H9 (cell line): ENCODE data around the gene TLR10. TPM values are rescaled to one million over a fixed set of nuclear protein-coding genes. Genes with fewer than 3 reads are reported as not detected.

Experiments
- DNase-seq: peaks from one replicate; pipeline ENCODE4 v3.0.0-alpha.2; 2017
- H2AFZ ChIP-seq: one replicate; pipeline ENCODE4 v1.6.1; 2013; ENCODE audit warnings: mild to moderate bottlenecking, low read length, control low read depth, moderate library complexity
- H2AK5ac ChIP-seq: 2 replicates; pipeline ENCODE4 v1.6.1; 2013; ENCODE audit warnings: low read length, control low read depth, mixed read lengths; ENCODE audit not compliant: insufficient read length
- H2BK120ac ChIP-seq: one replicate; pipeline ENCODE4 v1.6.1; 2013; ENCODE audit warnings: low read depth, mild to moderate bottlenecking, low read length, control low read depth, inconsistent platforms; ENCODE audit not compliant: poor library complexity, severe bottlenecking
- H2BK12ac ChIP-seq: 2 replicates; pipeline ENCODE4 v1.6.1; 2013; ENCODE audit warnings: low read length, control low read depth, mixed read lengths, low read depth; ENCODE audit not compliant: insufficient read length
- H2BK15ac ChIP-seq: 2 replicates; pipeline ENCODE4 v1.6.1; 2013; ENCODE audit warnings: low read depth, low read length, control low read depth
- H2BK20ac ChIP-seq: one replicate; pipeline ENCODE4 v1.6.1; 2013; ENCODE audit warnings: low read depth, mild to moderate bottlenecking, low read length, control low read depth, inconsistent platforms; ENCODE audit not compliant: poor library complexity, severe bottlenecking
- H2BK5ac ChIP-seq: 2 replicates; pipeline ENCODE4 v1.6.1; 2013; ENCODE audit warnings: low read length, control low read depth, mixed read lengths; ENCODE audit not compliant: insufficient read length
- H3K14ac ChIP-seq: 2 replicates; pipeline ENCODE4 v1.6.1; 2013; ENCODE audit warnings: low read length, control low read depth; ENCODE audit not compliant: insufficient read depth
- H3K18ac ChIP-seq: 2 replicates; pipeline ENCODE4 v1.6.1; 2013; ENCODE audit warnings: low read depth, mild to moderate bottlenecking, mixed read lengths, low read length, control low read depth; ENCODE audit not compliant: insufficient read length
- H3K23ac ChIP-seq: 2 replicates; pipeline ENCODE4 v1.6.1; 2013; ENCODE audit warnings: low read length, control low read depth, mixed read lengths, low read depth; ENCODE audit not compliant: insufficient read length
- H3K23me2 ChIP-seq: 2 replicates; pipeline ENCODE4 v1.6.1; 2013; ENCODE audit warnings: low read depth, mild to moderate bottlenecking, mixed read lengths, low read length, control low read depth; ENCODE audit not compliant: insufficient read length, poor library complexity, severe bottlenecking
- H3K27ac ChIP-seq: 2 replicates; pipeline ENCODE4 v1.5.1; 2013; ENCODE audit warnings: low read length, control low read depth, mixed read lengths, low read depth; ENCODE audit not compliant: insufficient read length
- H3K27me3 ChIP-seq: 2 replicates; pipeline ENCODE4 v1.6.1; 2013; ENCODE audit warnings: low read length, control low read depth, inconsistent platforms; ENCODE audit not compliant: insufficient read depth
- H3K4ac ChIP-seq: 2 replicates; pipeline ENCODE4 v1.6.1; 2013; ENCODE audit warnings: low read depth, mild to moderate bottlenecking, control low read depth, inconsistent platforms, low read length, moderate library complexity
- H3K4me1 ChIP-seq: 2 replicates; pipeline ENCODE4 v1.6.1; 2013; ENCODE audit warnings: low read length, control low read depth, inconsistent platforms; ENCODE audit not compliant: insufficient read depth
- H3K4me2 ChIP-seq: 2 replicates; pipeline ENCODE4 v1.6.1; 2013; ENCODE audit warnings: low read length, control low read depth, mixed read lengths; ENCODE audit not compliant: insufficient read length, insufficient read depth
- H3K56ac ChIP-seq: 2 replicates; pipeline ENCODE4 v1.6.1; 2013; ENCODE audit warnings: low read depth, mild to moderate bottlenecking, mixed read lengths, low read length, control low read depth; ENCODE audit not compliant: insufficient read length
- H3K79me1 ChIP-seq: 2 replicates; pipeline ENCODE4 v1.6.1; 2013; ENCODE audit warnings: low read depth, mild to moderate bottlenecking, moderate library complexity, low read length, control low read depth, inconsistent platforms; ENCODE audit not compliant: insufficient read depth, poor library complexity, severe bottlenecking
- H3K79me2 ChIP-seq: 2 replicates; pipeline ENCODE4 v1.6.1; 2013; ENCODE audit warnings: low read length, control low read depth, inconsistent platforms; ENCODE audit not compliant: insufficient read depth
- H3K9ac ChIP-seq: 2 replicates; pipeline ENCODE4 v1.6.1; 2013; ENCODE audit warnings: low read length, control low read depth, mixed read lengths; ENCODE audit not compliant: insufficient read length; ENCODE audit errors: extremely low read depth
- H3K9me3 ChIP-seq: one replicate; pipeline ENCODE4 v1.6.1; 2013; ENCODE audit warnings: low read depth, low read length, inconsistent platforms; ENCODE audit not compliant: control insufficient read depth
- H3T11ph ChIP-seq: one replicate; pipeline ENCODE4 v1.6.1; 2013; ENCODE audit warnings: mild to moderate bottlenecking, low read length, control low read depth, inconsistent platforms
- H4K20me1 ChIP-seq: one replicate; pipeline ENCODE4 v1.6.1; 2013; ENCODE audit not compliant: control insufficient read depth, insufficient read length, insufficient read depth
- H4K5ac ChIP-seq: 2 replicates; pipeline ENCODE4 v1.6.1; 2013; ENCODE audit warnings: low read depth, mild to moderate bottlenecking, mixed read lengths, low read length, control low read depth; ENCODE audit not compliant: insufficient read length
- H4K8ac ChIP-seq: replicated peaks from 2 replicates; pipeline ENCODE4 v1.6.1; 2013; ENCODE audit warnings: low read length, control low read depth, mixed read lengths, low read depth; ENCODE audit not compliant: insufficient read length
- H4K91ac ChIP-seq: 2 replicates; pipeline ENCODE4 v1.6.1; 2013; ENCODE audit warnings: low read depth, mild to moderate bottlenecking, moderate library complexity, mixed read lengths, low read length, control low read depth; ENCODE audit not compliant: insufficient read length
- H3K27ac Mint-ChIP-seq, 3 experiments: 2 replicates in 2 of 3; 3 replicates in 1 of 3; pipeline ENCODE4 v1.8.0; 2020 to 2021; ENCODE audit warnings: mixed read lengths in 3 of 3, mild to moderate bottlenecking in 1 of 3, moderate library complexity in 1 of 3
- H3K27me3 Mint-ChIP-seq: 2 replicates; pipeline ENCODE4 v1.8.0; 2021; ENCODE audit warnings: low read depth, mild to moderate bottlenecking, moderate library complexity, mixed read lengths
- H3K36me3 Mint-ChIP-seq, 3 experiments: 2 replicates in 2 of 3; 3 replicates in 1 of 3; pipeline ENCODE4 v1.8.0; 2020 to 2021; ENCODE audit warnings: low read depth in 3 of 3, mixed read lengths in 3 of 3; ENCODE audit not compliant: insufficient read depth in 1 of 3
- H3K4me1 Mint-ChIP-seq, 2 experiments: 2 replicates each; pipeline ENCODE4 v1.8.0; 2020; ENCODE audit warnings: mixed read lengths in 2 of 2
- H3K4me3 Mint-ChIP-seq, 2 experiments: 2 replicates in 1 of 2; 3 replicates in 1 of 2; pipeline ENCODE4 v1.8.0; 2020 to 2021; ENCODE audit warnings: mild to moderate bottlenecking in 2 of 2, mixed read lengths in 2 of 2, moderate library complexity in 1 of 2
- H3K9me3 Mint-ChIP-seq, 2 experiments: 2 replicates in 1 of 2; 3 replicates in 1 of 2; pipeline ENCODE4 v1.8.0; 2020; ENCODE audit warnings: mild to moderate bottlenecking in 2 of 2, mixed read lengths in 2 of 2, moderate library complexity in 1 of 2
- WGBS: extraction: QIAGEN DNeasy Blood & Tissue Kit; methylation state at CpG from one replicate; pipeline ENCODE4 v1.1.7; 2013; ENCODE audit warnings: missing lambda C conversion rate, low lambda C conversion rate, mixed read lengths; ENCODE audit not compliant: insufficient read length; ENCODE audit errors: extremely low coverage; 5-methylcytosine and 5-hydroxymethylcytosine counted together
- total RNA-seq: library from RNA; stranded (reverse); gene quantifications from 2 replicates; pipeline ENCODE4 v1.2.1, GENCODE V29; 2021
- TF ChIP-seq, protein P1 (sequence below): fragments of 200-600 bp; sonication (generic); conservative IDR thresholded peaks from 3 replicates; pipeline ENCODE4 v1.8.0; 2021; ENCODE audit warnings: antibody characterized with exemption, mild to moderate bottlenecking

Gene TLR10
- total RNA-seq, 1 experiment from 2014 or later = not detected

DNA sequence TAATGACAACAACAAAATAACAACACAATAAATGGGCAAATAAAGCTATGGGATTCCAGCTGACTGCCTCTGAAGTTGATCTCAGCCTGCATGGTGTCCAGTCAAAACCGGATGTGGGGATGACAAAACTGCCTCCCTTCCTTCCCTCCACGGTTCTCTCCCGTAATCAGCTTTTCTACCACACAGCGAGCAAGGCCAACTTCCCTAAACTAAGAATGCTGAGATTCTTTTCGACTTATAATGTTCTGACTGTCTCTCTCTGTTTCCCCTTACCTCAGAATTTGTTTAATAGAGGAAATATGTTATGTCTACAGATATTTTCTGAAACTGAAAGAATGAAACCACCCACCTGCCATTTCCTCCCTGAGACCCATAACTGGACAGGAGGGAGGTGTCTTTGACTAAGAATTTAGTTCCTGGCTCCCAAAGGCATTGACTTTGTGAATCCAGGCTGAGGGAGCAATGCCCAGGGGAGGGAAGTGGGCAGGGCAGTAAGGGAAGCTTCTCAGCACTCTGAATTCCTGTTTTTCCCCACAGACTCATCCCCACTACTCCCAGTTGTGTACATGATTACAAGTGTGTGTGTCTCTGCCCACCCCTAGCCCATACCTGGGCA, 22.8 kb upstream of the TLR10 start:
- Histone ChIP-seq H3T11ph (no peak overlapping the region), H3K14ac (no peak overlapping the region), H2BK5ac (no peak overlapping the region), H4K20me1 (no peaks in the 10 kb centered on the region), H3K23me2 (no peaks in the 10 kb centered on the region), H3K27ac (no peak overlapping the region), H3K9me3 (peaks cover 12% of the 10 kb centered on the region), H3K4me1 (no peaks in the 10 kb centered on the region), H3K18ac (no peak overlapping the region), H2AFZ (no peak overlapping the region), H3K56ac (no peak overlapping the region), H2BK15ac (no peak overlapping the region), H2BK120ac (no peak overlapping the region), H4K8ac (no peak overlapping the region), H4K91ac (no peak overlapping the region), H3K9ac (no peak overlapping the region), H3K79me1 (no peaks in the 10 kb centered on the region), H3K27me3 (no peaks in the 10 kb centered on the region), H3K79me2 (no peaks in the 10 kb centered on the region), H2AK5ac (no peak overlapping the region), H2BK12ac (no peak overlapping the region), H3K4me2 (no peak overlapping the region), H4K5ac (no peak overlapping the region), H2BK20ac (no peak overlapping the region), H3K4ac (no peak overlapping the region), H3K23ac (no peak overlapping the region)
- no CpG with 5 or more reads among the region's 5 CpGs for WGBS
- peaks cover 2% of the 10 kb centered on the region; the same call in 1 of the 2 replicates for H3K27me3 Mint-ChIP-seq
- H3K27ac Mint-ChIP-seq = no peak overlapping the region
- no peaks in the 10 kb centered on the region for H3K4me1 Mint-ChIP-seq
- peaks cover 35 to 49% of the 10 kb centered on the region in 2 experiments for H3K9me3 Mint-ChIP-seq
- no peak for DNase-seq
- TF ChIP-seq, protein P1, sequence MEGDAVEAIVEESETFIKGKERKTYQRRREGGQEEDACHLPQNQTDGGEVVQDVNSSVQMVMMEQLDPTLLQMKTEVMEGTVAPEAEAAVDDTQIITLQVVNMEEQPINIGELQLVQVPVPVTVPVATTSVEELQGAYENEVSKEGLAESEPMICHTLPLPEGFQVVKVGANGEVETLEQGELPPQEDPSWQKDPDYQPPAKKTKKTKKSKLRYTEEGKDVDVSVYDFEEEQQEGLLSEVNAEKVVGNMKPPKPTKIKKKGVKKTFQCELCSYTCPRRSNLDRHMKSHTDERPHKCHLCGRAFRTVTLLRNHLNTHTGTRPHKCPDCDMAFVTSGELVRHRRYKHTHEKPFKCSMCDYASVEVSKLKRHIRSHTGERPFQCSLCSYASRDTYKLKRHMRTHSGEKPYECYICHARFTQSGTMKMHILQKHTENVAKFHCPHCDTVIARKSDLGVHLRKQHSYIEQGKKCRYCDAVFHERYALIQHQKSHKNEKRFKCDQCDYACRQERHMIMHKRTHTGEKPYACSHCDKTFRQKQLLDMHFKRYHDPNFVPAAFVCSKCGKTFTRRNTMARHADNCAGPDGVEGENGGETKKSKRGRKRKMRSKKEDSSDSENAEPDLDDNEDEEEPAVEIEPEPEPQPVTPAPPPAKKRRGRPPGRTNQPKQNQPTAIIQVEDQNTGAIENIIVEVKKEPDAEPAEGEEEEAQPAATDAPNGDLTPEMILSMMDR = no peak
- no peak overlapping the region for H3K4me3 Mint-ChIP-seq
- H3K36me3 Mint-ChIP-seq = peaks cover 16 to 29% (median 17%) of the 10 kb centered on the region in 3 experiments
